HEK293T (cell line): Measurements from ENCODE around the gene PSMC2.

ENCODE experiments used
- CTCF ChIA-PET: fragments of 350-600 bp; formaldehyde crosslinking; extraction: SDS; loops from one replicate; lab custom pipeline; 2021; ENCODE audit warnings: antibody characterized with exemption, inconsistent platforms; lab: Yijun Ruan, JAX
- POLR2A ChIA-PET: fragments of 350-600 bp; formaldehyde crosslinking; extraction: SDS; loops from one replicate; lab custom pipeline; 2020; ENCODE audit warnings: antibody characterized with exemption, inconsistent platforms; lab: Yijun Ruan, JAX
- DNase-seq: peaks from one replicate; pipeline ENCODE4 v3.0.0; 2012; ENCODE audit warnings: mixed read lengths; ENCODE audit errors: extremely low spot score
- ARNT ChIP-seq: fragments of 450-650 bp; IDR thresholded peaks from 2 replicates; pipeline ENCODE4 v1.6.1; 2017; ENCODE audit warnings: mild to moderate bottlenecking
- BHLHE40 ChIP-seq: fragments of 450-650 bp; IDR thresholded peaks from 2 replicates; pipeline ENCODE4 v1.6.1; 2016; ENCODE audit warnings: mild to moderate bottlenecking, moderate library complexity, borderline replicate concordance
- CTBP1 ChIP-seq: fragments of 450-650 bp; IDR thresholded peaks from 2 replicates; pipeline ENCODE4 v1.6.1; 2016; ENCODE audit warnings: borderline replicate concordance
- ELF4 ChIP-seq: fragments of 450-650 bp; IDR thresholded peaks from 2 replicates; pipeline ENCODE4 v1.6.1; 2017; ENCODE audit warnings: antibody characterized with exemption
- FOXA1 ChIP-seq: fragments of 450-650 bp; IDR thresholded peaks from 2 replicates; pipeline ENCODE4 v1.6.1; 2016; ENCODE audit warnings: mild to moderate bottlenecking
- FOXK2 ChIP-seq: fragments of 450-650 bp; IDR thresholded peaks from 2 replicates; pipeline ENCODE4 v1.6.1; 2016; ENCODE audit warnings: mild to moderate bottlenecking
- FOXM1 ChIP-seq: fragments of 450-650 bp; IDR thresholded peaks from 2 replicates; pipeline ENCODE4 v1.6.1; 2017; ENCODE audit warnings: mild to moderate bottlenecking, borderline replicate concordance
- HDGF ChIP-seq: fragments of 450-650 bp; IDR thresholded peaks from 2 replicates; pipeline ENCODE4 v1.6.1; 2017; ENCODE audit warnings: antibody characterized with exemption, borderline replicate concordance
- L3MBTL2 ChIP-seq: fragments of 450-650 bp; conservative IDR thresholded peaks from 2 replicates; pipeline ENCODE4 v1.6.1; 2016; ENCODE audit warnings: mild to moderate bottlenecking
- LEF1 ChIP-seq: fragments of 450-650 bp; IDR thresholded peaks from 2 replicates; pipeline ENCODE4 v1.6.1; 2017; ENCODE audit warnings: mild to moderate bottlenecking, borderline replicate concordance
- NFRKB ChIP-seq: fragments of 450-650 bp; IDR thresholded peaks from 2 replicates; pipeline ENCODE4 v1.6.1; 2016; ENCODE audit warnings: mild to moderate bottlenecking, moderate library complexity
- PKNOX1 ChIP-seq: fragments of 450-650 bp; IDR thresholded peaks from 2 replicates; pipeline ENCODE4 v1.6.1; 2016
- SP1 ChIP-seq: fragments of 450-650 bp; IDR thresholded peaks from 2 replicates; pipeline ENCODE4 v1.6.1; 2017
- SUZ12 ChIP-seq: fragments of 450-650 bp; IDR thresholded peaks from 2 replicates; pipeline ENCODE4 v1.6.1; 2016; ENCODE audit warnings: mild to moderate bottlenecking
- TARDBP ChIP-seq: fragments of 450-650 bp; IDR thresholded peaks from 2 replicates; pipeline ENCODE4 v1.6.1; 2016
- ZNF384 ChIP-seq: fragments of 450-650 bp; IDR thresholded peaks from 2 replicates; pipeline ENCODE4 v1.6.1; 2016

Gene PSMC2

DNA sequence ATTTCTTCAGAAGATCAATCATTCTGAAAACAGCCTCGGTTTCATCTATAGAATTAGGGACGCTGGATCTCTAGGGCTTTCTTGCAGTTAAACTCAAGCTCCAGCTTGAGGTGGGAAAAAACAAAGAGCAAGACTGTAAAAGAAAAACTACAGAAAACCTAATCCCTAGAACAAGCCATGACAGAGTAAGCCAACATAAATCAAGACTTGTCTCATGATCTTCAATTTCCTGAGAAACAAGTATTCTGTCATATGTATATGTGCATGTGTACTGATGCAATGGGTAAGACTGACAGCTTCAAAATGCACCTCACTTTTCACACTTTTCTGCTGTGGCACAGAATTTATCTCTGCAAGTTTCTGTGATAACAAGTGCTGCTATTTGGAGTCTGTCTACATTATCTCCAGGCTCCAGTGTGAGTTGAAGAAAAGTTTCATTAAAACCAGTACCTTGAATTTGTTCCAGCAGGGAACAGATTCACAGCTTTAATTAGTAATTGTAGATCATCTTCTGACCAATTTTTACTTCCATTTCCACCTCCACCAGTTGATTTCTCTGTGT, 31.0 kb upstream of the PSMC2 start:
- CTCF ChIA-PET = no interaction called here
- POLR2A ChIA-PET = no interaction called here
- no peak for DNase-seq
- TF ChIP-seq ARNT = no peak
- TF ChIP-seq SUZ12 = no peak
- TF ChIP-seq ELF4 = no peak
- TF ChIP-seq TARDBP = no peak
- no peak for TF ChIP-seq L3MBTL2
- no peak for TF ChIP-seq CTBP1

DNA sequence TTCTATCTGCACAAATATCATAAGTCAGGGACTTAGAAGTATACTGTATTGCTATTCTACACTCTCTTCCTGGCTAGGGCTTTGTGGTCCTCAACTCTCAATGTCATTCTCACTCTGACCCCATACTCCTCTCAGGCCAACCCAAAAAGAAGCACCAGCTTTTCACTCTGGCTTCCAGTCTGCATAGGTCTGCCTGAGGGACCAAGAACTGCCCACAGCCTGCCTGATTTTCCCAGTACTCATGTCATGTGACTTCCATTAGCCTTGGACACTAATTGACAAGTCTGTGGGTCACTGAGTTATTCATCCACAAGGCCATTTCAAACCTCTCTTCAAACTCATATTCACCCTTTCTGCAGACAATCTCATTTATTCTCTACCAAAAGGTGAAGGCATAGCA, 30.4 kb upstream of the PSMC2 start:
- TF ChIP-seq LEF1 (no peak), PKNOX1 (no peak), ELF4 (no peak), L3MBTL2 (no peak), FOXK2 (no peak), NFRKB (no peak), TARDBP (no peak), SP1 (no peak), ZNF384 (no peak), SUZ12 (no peak), ARNT (no peak), HDGF (no peak), FOXA1 (no peak), CTBP1 (no peak), FOXM1 (no peak)
- DNase-seq = no peak
- ChIA-PET CTCF (no interaction called here), POLR2A (no interaction called here)

- POLR2A ChIA-PET = no interaction called here
- CTCF ChIA-PET = no interaction called here
- TF ChIP-seq ZNF384 = no peak
- no peak for TF ChIP-seq SP1
- no peak for TF ChIP-seq HDGF
- no peak for TF ChIP-seq L3MBTL2
- TF ChIP-seq FOXK2 = no peak
- TF ChIP-seq ARNT = no peak
- no peak for TF ChIP-seq BHLHE40
- TF ChIP-seq SUZ12 = no peak
- no peak for TF ChIP-seq NFRKB
- no peak for TF ChIP-seq CTBP1
- TF ChIP-seq TARDBP = no peak
- no peak for TF ChIP-seq ELF4
- no peak for TF ChIP-seq FOXA1
- no peak for TF ChIP-seq FOXM1
- TF ChIP-seq LEF1 = no peak
- no peak for TF ChIP-seq PKNOX1
- DNase-seq = no peak
Measured at GRCh38 chr7:103325744-103326143, 21.7 kb upstream of the PSMC2 start.

GRCh38 chr7:103336761-103337160, 10.7 kb upstream of the PSMC2 start:
- ChIA-PET POLR2A (no interaction called here), CTCF (no interaction called here)
- TF ChIP-seq HDGF (no peak), SUZ12 (no peak), ARNT (no peak), FOXK2 (no peak), L3MBTL2 (no peak), TARDBP (no peak), NFRKB (no peak), PKNOX1 (no peak)
- no peak for DNase-seq

DNA sequence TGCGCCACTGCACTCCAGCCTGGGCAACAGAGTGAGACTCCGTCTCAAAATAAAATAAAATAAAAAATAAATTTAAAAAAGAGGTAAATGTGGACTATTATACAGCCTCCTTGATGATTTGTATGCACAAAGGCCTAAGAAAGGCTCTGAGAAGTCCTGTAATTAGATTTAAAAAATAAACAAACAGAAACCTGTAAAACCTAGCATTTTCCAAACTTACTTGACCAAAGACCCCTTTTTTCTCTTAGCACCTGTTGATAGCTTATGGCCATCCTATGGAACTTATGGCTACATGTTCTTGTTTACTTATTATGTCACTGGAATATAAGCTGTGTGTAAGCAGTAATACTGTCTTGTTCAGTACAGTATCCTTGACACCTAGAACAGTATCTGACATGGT, 8.6 kb upstream of the PSMC2 start:
- TF ChIP-seq SP1 (no peak), L3MBTL2 (no peak), NFRKB (no peak), HDGF (no peak), FOXK2 (no peak), ELF4 (no peak), CTBP1 (no peak), ARNT (no peak)
- POLR2A ChIA-PET = no interaction called here
- CTCF ChIA-PET = no interaction called here
- DNase-seq = no peak

GRCh38 chr7:103341466-103341865, 6.0 kb upstream of the PSMC2 start:
- TF ChIP-seq SUZ12 = no peak
- no peak for TF ChIP-seq FOXK2
- TF ChIP-seq ZNF384 = no peak
- no peak for TF ChIP-seq CTBP1
- TF ChIP-seq HDGF = no peak
- TF ChIP-seq FOXA1 = no peak
- no peak for TF ChIP-seq SP1
- TF ChIP-seq L3MBTL2 = no peak
- no peak for TF ChIP-seq ELF4
- TF ChIP-seq TARDBP = no peak
- no peak for TF ChIP-seq ARNT
- TF ChIP-seq FOXM1 = no peak
- no peak for TF ChIP-seq BHLHE40
- no peak for TF ChIP-seq LEF1
- TF ChIP-seq NFRKB = no peak
- ChIA-PET POLR2A (no interaction called here), CTCF (no interaction called here)
- no peak for DNase-seq

DNA sequence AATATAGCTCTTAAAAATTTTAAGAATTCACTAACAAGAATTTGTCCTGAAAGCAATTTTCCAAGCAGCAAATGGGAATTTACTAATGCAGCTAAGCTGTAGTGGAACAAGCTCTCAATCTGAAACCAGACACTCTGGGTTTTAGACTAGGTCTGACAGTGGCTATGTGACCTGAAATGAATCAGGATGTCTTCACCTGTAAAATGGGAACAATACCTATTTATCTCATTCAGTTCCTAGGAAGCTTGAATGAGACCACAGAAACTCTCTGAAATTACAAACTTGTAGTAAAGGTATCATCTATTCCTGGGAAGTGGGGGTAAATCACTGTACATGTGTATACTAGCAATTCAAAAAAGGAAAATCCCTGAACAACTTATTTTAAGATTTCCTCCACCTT, 4.1 kb upstream of the PSMC2 start:
- ChIA-PET CTCF (no interaction called here), POLR2A (no interaction called here)
- no peak for TF ChIP-seq LEF1
- no peak for TF ChIP-seq ZNF384
- no peak for TF ChIP-seq FOXA1
- TF ChIP-seq TARDBP = no peak
- no peak for DNase-seq
